ENCODE measurements around the gene NCBP1.
"Not testable (repeated sequence)": the region's sequence is repeated elsewhere in the genome, so short reads cannot be mapped to it uniquely, and the experiment has no call there.

NCBP1 gene

DNA sequence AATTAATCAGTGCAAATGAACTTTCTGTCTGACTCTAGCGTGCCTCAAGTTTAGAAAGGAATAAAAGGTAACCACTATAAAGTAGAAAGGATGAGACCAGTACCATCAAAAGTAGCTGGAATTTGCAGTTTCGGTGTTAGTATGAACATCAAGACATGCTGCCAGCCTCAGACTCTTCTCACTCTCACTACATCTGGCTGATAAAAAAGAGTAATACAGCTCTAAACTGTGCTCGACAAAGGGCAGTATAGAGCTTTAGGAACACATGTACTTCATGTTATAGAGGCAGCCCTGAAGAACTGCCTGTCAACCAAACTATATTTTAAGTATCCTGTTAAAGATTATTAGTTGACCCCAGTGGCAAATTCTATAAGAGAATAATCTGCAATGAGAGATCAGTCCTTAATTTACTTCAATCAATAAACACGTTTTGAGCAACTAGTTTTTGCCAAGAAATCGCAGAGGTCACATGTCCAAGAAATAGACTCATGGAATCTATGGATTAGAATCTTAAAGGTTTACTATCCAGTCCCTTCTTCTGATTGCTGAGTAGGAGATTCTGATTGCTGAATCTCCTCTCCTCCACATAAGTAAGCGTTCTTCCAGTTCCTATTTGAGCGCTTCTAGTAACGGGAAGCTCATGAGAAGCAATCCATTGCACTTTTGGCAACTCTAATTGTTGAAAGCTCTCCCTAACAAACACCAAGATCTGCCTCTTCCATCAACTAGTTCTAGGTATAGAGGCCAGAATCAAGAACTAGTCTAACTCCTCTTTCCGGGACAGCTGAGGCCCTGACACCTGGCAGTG, 62.6 kb downstream of the NCBP1 start:
- DNase-seq (ENCODE audit: low spot score): no peak
- TF ChIP-seq, protein P1, sequence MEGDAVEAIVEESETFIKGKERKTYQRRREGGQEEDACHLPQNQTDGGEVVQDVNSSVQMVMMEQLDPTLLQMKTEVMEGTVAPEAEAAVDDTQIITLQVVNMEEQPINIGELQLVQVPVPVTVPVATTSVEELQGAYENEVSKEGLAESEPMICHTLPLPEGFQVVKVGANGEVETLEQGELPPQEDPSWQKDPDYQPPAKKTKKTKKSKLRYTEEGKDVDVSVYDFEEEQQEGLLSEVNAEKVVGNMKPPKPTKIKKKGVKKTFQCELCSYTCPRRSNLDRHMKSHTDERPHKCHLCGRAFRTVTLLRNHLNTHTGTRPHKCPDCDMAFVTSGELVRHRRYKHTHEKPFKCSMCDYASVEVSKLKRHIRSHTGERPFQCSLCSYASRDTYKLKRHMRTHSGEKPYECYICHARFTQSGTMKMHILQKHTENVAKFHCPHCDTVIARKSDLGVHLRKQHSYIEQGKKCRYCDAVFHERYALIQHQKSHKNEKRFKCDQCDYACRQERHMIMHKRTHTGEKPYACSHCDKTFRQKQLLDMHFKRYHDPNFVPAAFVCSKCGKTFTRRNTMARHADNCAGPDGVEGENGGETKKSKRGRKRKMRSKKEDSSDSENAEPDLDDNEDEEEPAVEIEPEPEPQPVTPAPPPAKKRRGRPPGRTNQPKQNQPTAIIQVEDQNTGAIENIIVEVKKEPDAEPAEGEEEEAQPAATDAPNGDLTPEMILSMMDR (IDR thresholded peaks at IDR 0.05; ENCODE audit: extremely low read depth, missing control alignments): no peak

DNA sequence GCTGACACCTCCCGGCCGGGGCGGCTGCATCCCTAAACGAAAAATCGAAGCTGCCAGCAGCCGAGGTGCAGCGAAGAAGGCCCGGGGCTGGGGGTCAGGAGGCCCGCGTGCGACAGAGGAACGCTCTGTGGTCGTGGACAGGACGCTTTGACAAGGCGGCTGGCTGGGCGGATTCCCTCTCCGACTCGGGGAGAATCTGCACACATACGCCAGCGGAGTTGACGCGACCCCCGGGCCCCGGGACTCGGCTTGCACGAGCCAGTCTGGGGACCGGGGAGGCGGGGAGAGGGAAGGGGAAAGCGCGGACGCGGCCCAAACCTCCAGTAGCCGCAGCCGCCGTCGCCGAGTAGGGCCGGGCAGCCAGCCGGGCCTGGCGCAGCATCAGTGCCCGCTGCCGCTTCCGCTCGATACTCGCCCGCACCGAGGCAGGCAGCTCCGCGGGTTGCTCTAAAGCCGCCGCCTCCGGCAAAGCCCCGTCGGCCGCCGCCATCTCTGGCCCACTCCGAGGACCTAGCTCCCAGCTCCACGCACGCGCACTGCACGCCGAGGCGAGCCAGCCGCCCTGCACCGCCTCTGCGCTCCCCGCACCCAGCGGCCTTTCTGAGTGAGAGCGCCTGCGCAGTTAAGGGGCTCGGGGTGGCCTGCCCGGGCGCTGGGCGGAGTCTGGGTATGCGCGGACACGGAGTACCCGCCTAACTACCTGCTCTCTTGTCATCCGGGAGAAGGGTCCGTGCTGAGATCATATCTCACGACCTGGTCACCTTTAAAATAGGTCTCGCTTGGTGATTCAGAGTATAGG, 63.4 kb downstream of the NCBP1 start, which contains the start of gene XPA:
Gene XPA (minus strand): TSS at position 538 of the 799 bp plus-strand sequence. CDS start 48 bp downstream, at position 490.
- peak; percentile 97 for DNase-seq (ENCODE audit: low spot score)
- TF ChIP-seq, protein P1 (IDR thresholded peaks at IDR 0.05; ENCODE audit: extremely low read depth, missing control alignments): no peak

DNA sequence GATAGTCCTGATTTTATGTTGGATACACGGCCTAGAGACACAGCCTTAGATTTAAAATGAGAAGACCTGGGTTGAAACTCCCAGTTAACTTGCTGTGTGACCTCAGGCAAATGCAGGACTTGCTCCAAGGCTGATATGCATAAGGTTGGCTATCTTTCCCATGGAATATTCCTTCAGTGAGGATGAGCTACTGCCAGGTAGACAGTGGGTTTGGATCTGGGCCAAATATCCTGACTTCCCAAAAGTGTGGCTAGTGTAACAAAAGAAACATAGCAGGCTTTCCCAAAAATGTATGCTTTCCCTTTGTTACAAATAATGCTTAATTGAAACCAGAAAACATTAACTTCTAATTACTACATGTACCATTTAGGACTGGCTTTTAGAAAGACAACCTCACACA, 64.2 kb downstream of the NCBP1 start:
- no peak for DNase-seq (ENCODE audit: low spot score)
- TF ChIP-seq, protein P1 (IDR thresholded peaks at IDR 0.05; ENCODE audit: extremely low read depth, missing control alignments): no peak

DNA sequence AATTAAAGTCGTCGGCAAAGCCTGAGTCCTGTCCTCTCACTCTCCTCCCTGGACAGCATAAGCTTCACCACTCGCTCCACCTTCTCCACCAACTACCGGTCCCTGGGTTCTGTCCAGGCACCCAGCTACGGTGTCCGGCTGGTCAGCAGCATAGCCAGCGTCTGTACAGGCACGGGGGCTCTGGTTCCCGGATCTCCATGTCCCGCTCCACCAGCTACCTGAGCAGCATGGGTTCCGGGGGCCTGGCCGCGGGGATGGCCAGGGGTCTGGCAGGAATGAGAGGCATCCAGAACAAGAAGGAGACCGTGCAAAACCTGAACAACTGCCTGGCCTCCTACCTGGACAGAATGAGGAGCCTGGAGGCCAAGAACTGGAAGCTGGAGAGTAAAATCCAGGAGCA, 65.2 kb downstream of the NCBP1 start:
- TF ChIP-seq, protein P1 (IDR thresholded peaks at IDR 0.05; ENCODE audit: extremely low read depth, missing control alignments): no peak
- DNase-seq (ENCODE audit: low spot score): no peak

DNA sequence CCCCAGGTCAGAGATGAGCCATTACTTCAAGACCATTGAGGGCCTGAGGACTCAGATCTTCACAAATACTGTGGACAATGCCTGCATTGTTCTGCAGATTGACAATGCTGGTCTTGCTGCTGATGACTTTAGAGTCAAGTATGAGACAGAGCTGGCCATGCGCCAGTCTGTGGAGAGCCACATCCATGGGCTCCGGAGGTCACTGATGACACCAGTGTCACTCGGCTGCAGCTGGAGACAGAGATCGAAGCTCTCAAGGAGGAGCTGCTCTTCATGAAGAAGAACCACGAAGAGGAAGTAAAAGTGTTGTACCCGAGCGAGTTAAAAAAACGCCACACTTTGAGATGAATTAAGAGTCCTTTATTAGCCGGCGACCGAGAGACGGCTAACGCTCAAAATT, 65.7 kb downstream of the NCBP1 start:
- not testable (repeated sequence) for DNase-seq (ENCODE audit: low spot score)

DNA sequence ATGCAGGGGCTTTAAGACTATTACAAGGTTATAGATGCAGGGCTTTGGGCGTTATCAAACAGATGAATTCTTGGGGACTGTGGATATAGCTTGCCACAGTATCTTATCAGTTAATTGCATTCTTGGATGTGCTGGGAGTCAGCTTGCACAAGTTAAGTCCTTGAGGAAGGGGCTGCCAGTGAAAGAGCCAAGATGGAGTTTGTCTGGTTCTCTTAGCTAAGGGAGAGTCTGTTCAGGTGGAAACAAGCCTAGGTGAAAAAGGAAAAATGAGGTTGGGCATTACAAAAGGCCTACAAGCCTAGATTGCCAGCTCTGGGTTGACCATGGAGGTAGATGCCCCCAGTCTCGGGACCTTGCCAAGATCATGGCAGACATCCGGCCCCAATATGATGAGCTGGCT, 66.2 kb downstream of the NCBP1 start:
- DNase-seq (ENCODE audit: low spot score): not testable (repeated sequence)

DNA sequence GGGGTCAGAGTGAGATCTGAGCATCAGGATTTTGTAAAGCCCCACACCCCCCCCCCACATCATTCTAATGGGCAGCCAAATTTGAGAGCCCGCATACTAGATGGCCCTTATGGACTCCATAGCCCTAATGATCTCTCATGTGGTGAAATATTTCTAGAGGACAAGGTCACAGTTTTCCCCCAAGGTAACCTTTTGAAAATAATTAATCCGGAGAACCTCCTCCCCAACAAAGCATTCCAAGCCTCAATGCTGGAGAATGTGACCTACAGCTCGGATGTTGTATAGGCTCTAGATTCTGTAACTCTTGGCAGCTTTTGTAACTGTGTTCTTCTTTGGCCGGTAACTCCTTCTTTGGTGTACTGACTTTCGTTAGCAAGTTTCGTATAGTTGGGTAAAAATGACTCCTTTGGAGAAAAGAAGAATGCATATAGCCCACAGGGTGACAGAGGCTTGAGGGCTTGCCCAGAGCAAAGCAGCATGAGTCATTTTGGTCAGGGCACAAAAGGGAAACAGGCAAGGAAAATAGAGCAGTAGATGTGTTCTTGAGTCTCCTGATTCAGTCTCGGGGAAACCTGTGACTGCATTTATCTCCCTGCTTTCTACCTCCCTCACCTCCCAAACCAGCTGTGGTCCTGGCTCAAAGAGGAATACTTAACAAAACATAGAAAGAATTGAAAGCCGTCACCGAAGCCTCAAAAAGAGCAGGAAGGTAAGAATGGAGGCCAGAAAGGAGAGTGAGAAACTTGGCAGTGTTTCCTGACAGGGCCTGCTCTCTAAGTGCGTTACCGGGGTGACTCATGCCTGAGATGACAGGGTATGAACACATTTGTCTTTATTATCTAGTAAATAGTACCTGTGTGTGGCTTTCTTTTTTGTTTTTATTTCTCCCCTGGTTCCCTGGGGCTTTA, 70.1 kb downstream of the NCBP1 start:
- DNase-seq (ENCODE audit: low spot score): no peak
- TF ChIP-seq, protein P1 (IDR thresholded peaks at IDR 0.05; ENCODE audit: extremely low read depth, missing control alignments): no peak

DNA sequence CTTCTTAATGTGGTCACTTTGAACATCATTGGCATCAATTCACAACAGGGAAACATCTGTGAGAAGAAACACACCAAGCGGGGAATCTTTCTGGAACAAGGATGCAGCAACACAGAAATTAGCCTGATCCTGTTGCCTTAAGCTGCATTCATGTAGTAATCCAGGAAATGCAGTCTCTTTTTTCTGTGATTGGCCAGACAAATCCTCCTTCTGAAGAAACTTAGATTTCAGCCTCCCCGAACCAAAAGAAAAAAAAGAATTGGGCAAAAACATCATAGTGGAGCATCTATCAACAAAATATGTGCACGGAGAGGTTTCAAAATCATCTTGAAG, 70.7 kb downstream of the NCBP1 start:
- no peak for DNase-seq (ENCODE audit: low spot score)
- TF ChIP-seq, protein P1 (IDR thresholded peaks at IDR 0.05; ENCODE audit: extremely low read depth, missing control alignments): no peak
